IMR-90 (cell line): ENCODE results near the gene MPC1. TPM values are rescaled to one million over a fixed set of nuclear protein-coding genes. Genes with fewer than 3 reads are reported as not detected.

ENCODE experiments used
- ATAC-seq: fragments of 200-7000 bp; cut with Tn5 transposase; 2 replicates; pipeline ENCODE4 v1.9.1; 2020; ENCODE audit warnings: low read depth, mild to moderate bottlenecking, moderate library complexity
- BruUV-seq: library from RNA; stranded (reverse); fragments of 400-500 nt; replicated peaks from 2 replicates; lab custom pipeline; 2021; lab: Mats Ljungman, UMichigan
- CTCF ChIA-PET: fragments of 300-600 bp; formaldehyde crosslinking; extraction: SDS; loops from one replicate; lab custom pipeline; 2021; ENCODE audit warnings: antibody characterized with exemption; lab: Yijun Ruan, JAX
- POLR2A ChIA-PET: fragments of 300-600 bp; sonication (Branson Sonifier 250); formaldehyde crosslinking; loops from one replicate; lab custom pipeline; 2022; ENCODE audit warnings: antibody characterized with exemption; ENCODE audit not compliant: unreplicated experiment; lab: Charles Lee
- DNase-seq: peaks from one replicate; pipeline ENCODE4 v3.0.0; 2013
- H2AFZ ChIP-seq: replicated peaks from 2 replicates; pipeline ENCODE3; 2013; ENCODE audit warnings: low read length, mild to moderate bottlenecking; ENCODE audit not compliant: poor library complexity
- H2AK5ac ChIP-seq: 2 replicates; pipeline ENCODE4 v1.6.1; 2013; ENCODE audit warnings: low read depth, low read length, inconsistent platforms
- H2AK9ac ChIP-seq: replicated peaks from 2 replicates; pipeline ENCODE3; 2013; ENCODE audit warnings: mild to moderate bottlenecking, low read depth, low read length, moderate library complexity; ENCODE audit not compliant: poor library complexity
- H2BK120ac ChIP-seq: 2 replicates; pipeline ENCODE4 v1.6.1; 2013; ENCODE audit warnings: low read depth, low read length, inconsistent platforms
- H2BK15ac ChIP-seq: 3 replicates; pipeline ENCODE4 v1.6.1; 2013; ENCODE audit warnings: low read depth, low read length, inconsistent platforms
- H2BK20ac ChIP-seq: 2 replicates; pipeline ENCODE4 v1.6.1; 2013; ENCODE audit warnings: low read depth, mild to moderate bottlenecking, inconsistent platforms, low read length, moderate library complexity
- H2BK5ac ChIP-seq: 2 replicates; pipeline ENCODE4 v1.6.1; 2013; ENCODE audit warnings: mild to moderate bottlenecking, low read depth, low read length, inconsistent platforms; ENCODE audit not compliant: poor library complexity, severe bottlenecking
- H3K14ac ChIP-seq: replicated peaks from 2 replicates; pipeline ENCODE4 v1.6.1; 2013; ENCODE audit warnings: low read depth, low read length, inconsistent platforms
- H3K18ac ChIP-seq: 2 replicates; pipeline ENCODE4 v1.6.1; 2013; ENCODE audit warnings: low read depth, low read length, control low read depth
- H3K23ac ChIP-seq: 2 replicates; pipeline ENCODE4 v1.6.1; 2013; ENCODE audit warnings: low read depth, low read length, inconsistent platforms
- H3K27ac ChIP-seq: 2 replicates; pipeline ENCODE4 v1.5.1; 2013; ENCODE audit warnings: mild to moderate bottlenecking, control low read depth, low read length; ENCODE audit not compliant: insufficient read depth
- H3K27me3 ChIP-seq: 2 replicates; pipeline ENCODE4 v1.6.1; 2013; ENCODE audit warnings: low read length; ENCODE audit not compliant: control insufficient read depth, insufficient read depth
- H3K36me3 ChIP-seq: 2 replicates; pipeline ENCODE4 v1.6.1; 2013; ENCODE audit warnings: low read length, mixed read lengths; ENCODE audit not compliant: control insufficient read depth, insufficient read depth
- H3K4ac ChIP-seq: 2 replicates; pipeline ENCODE4 v1.6.1; 2013; ENCODE audit warnings: low read depth, low read length, inconsistent platforms
- H3K4me1 ChIP-seq: 2 replicates; pipeline ENCODE4 v1.6.1; 2013; ENCODE audit warnings: low read length, mixed read lengths; ENCODE audit not compliant: control insufficient read depth, insufficient read depth
- H3K4me2 ChIP-seq: 2 replicates; pipeline ENCODE4 v1.6.1; 2013; ENCODE audit warnings: low read depth, mild to moderate bottlenecking, control low read depth, low read length, moderate library complexity
- H3K4me3 ChIP-seq: 2 replicates; pipeline ENCODE4 v1.5.1; 2013; ENCODE audit warnings: low read depth, mild to moderate bottlenecking, control low read depth, low read length, moderate library complexity; ENCODE audit not compliant: insufficient read depth
- H3K56ac ChIP-seq: 2 replicates; pipeline ENCODE4 v1.6.1; 2013; ENCODE audit warnings: low read length, inconsistent platforms; ENCODE audit not compliant: insufficient read depth; ENCODE audit errors: extremely low read depth
- H3K79me1 ChIP-seq, 2 experiments: 2 replicates each; pipeline ENCODE4 v1.6.1; 2013; ENCODE audit warnings: low read length in 2 of 2, inconsistent platforms in 1 of 2, low read depth in 1 of 2
- H3K9ac ChIP-seq: 2 replicates; pipeline ENCODE4 v1.6.1; 2013; ENCODE audit warnings: low read depth, low read length, control low read depth
- H3K9me1 ChIP-seq: 2 replicates; pipeline ENCODE4 v1.6.1; 2013; ENCODE audit warnings: low read length, inconsistent platforms; ENCODE audit not compliant: insufficient read depth
- H3K9me3 ChIP-seq: 2 replicates; pipeline ENCODE4 v1.6.1; 2013; ENCODE audit warnings: low read length; ENCODE audit not compliant: control insufficient read depth, insufficient read depth
- H4K20me1 ChIP-seq: 2 replicates; pipeline ENCODE4 v1.6.1; 2013; ENCODE audit warnings: low read length, inconsistent platforms; ENCODE audit not compliant: insufficient read depth
- H4K5ac ChIP-seq: 2 replicates; pipeline ENCODE4 v1.6.1; 2013; ENCODE audit warnings: mild to moderate bottlenecking, low read depth, low read length, control low read depth
- H4K8ac ChIP-seq, 2 experiments: 2 replicates each; pipeline ENCODE4 v1.6.1; 2013; ENCODE audit warnings: low read depth in 2 of 2, low read length in 2 of 2, control low read depth in 1 of 2, inconsistent platforms in 1 of 2
- H4K91ac ChIP-seq: 2 replicates; pipeline ENCODE4 v1.6.1; 2013; ENCODE audit warnings: low read depth, low read length, inconsistent platforms; ENCODE audit not compliant: insufficient read depth
- CEBPB ChIP-seq: IDR thresholded peaks from 2 replicates; pipeline ENCODE4 v1.6.1; 2012; ENCODE audit warnings: low read depth, low read length, improper control_type of control experiment
- CHD1 ChIP-seq: IDR thresholded peaks from 2 replicates; pipeline ENCODE4 v1.6.1; 2012; ENCODE audit warnings: low read depth, low read length, improper control_type of control experiment
- FOS ChIP-seq: fragments of 150-350 bp; IDR thresholded peaks from 2 replicates; pipeline ENCODE4 v1.6.1; 2016; ENCODE audit warnings: low read depth, low read length
- NFE2L2 ChIP-seq: fragments of 150-350 bp; IDR thresholded peaks from 2 replicates; pipeline ENCODE4 v1.6.1; 2016; ENCODE audit warnings: low read depth, mild to moderate bottlenecking, low read length
- RFX5 ChIP-seq: IDR thresholded peaks from 2 replicates; pipeline ENCODE4 v1.8.0; 2012; ENCODE audit warnings: low read depth, mild to moderate bottlenecking, low read length, moderate library complexity
- WGBS, 2 experiments: methylation state at CpG; one replicate each; pipeline versions ENCODE4 v1.1.5 to v1.1.7; 2013; ENCODE audit warnings: missing lambda C conversion rate in 2 of 2; ENCODE audit not compliant: insufficient read length in 1 of 2; ENCODE audit errors: extremely low coverage in 2 of 2; 5-methylcytosine and 5-hydroxymethylcytosine counted together
- dilution Hi-C: fragments of 300-500 bp; cut with HindIII; formaldehyde crosslinking; loops from one replicate; pipeline ENCODE4 v1.14.3; 2018; ENCODE audit warnings: low sequenced_read_pairs; ENCODE audit not compliant: unreplicated experiment
- in situ Hi-C: fragments of 300-500 bp; cut with MboI; formaldehyde crosslinking; loops from 3 replicates; pipeline ENCODE4 v1.14.3; 2019; ENCODE audit warnings: low sequenced_read_pairs, inconsistent platforms, mixed read lengths
- intact Hi-C: fragments of 100-400 bp; cut with micrococcal nuclease; formaldehyde crosslinking; loops from 2 replicates; pipeline ENCODE4 v1.10.0; 2022
- polyA plus RNA-seq, 3 experiments: library from polyadenylated mRNA; depleted of rRNA; stranded (reverse); fragments of >200 nt; gene quantifications; 2 replicates each; pipeline ENCODE4 v1.2.3, GENCODE V29; 2012; ENCODE audit warnings: low replicate concordance in 1 of 3
- total RNA-seq: library from RNA; depleted of rRNA; stranded (reverse); fragments of >200 nt; gene quantifications from 2 replicates; pipeline ENCODE4 v1.2.3, GENCODE V29; 2012

The MPC1 gene
- total and polyA plus RNA-seq, 2 of the 4 experiments (the other 2 are of a cell fraction), result 10.9 to 12.0 TPM

DNA sequence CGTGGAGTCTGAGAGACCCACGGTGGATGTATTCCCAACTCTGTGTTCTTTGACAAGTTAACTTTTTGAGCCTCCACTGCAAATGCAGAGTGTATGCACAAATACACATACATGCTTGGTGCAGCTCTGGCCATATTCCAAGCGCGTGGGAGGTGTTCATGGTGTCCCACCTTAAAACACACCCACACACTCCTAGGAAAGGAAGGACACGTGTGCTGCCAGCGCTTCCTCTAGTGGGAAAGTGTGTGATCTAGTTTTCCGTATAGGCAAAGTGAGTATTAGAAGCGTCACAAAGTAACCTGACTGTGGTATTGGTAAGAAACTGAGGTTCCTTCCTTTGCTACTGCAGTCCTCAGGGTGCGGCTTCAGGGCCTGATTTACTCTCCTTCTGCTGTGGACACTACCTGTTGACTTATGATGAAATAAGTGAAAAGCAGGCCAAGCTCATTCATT is 36.0 kb upstream of the MPC1 start:
- no peak overlapping the region for H3K18ac ChIP-seq
- H3K56ac ChIP-seq, result no peak overlapping the region
- no peak overlapping the region for H3K27ac ChIP-seq
- no peak overlapping the region for H2AK9ac ChIP-seq
- H3K4ac ChIP-seq, result no peak overlapping the region
- H4K20me1 ChIP-seq, result peaks cover 3% of the 10 kb centered on the region; the same call in 1 of the 2 replicates
- no peak overlapping the region for H4K8ac ChIP-seq
- dilution Hi-C loops, result no loop called here
- ATAC-seq (no peak), DNase-seq (no peak)
- no peak overlapping the region for H2AK5ac ChIP-seq
- 100% methylated on average over 4 of the region's 9 CpGs; no CpG with 5 or more reads in 1 of the 2 experiments for WGBS, 2 experiments
- H2BK15ac ChIP-seq, result no peak overlapping the region
- intact Hi-C loops, result no loop called here
- POLR2A ChIA-PET, result no interaction called here
- in situ Hi-C loops, result no loop called here
- no peak overlapping the region for H3K9ac ChIP-seq
- H3K9me3 ChIP-seq, result no peaks in the 10 kb centered on the region
- H2BK20ac ChIP-seq, result no peak overlapping the region
- no peak overlapping the region for H3K23ac ChIP-seq
- no peak overlapping the region for H4K91ac ChIP-seq
- H3K4me3 ChIP-seq, result no peak overlapping the region
- peaks cover 65% of the 10 kb centered on the region for H3K36me3 ChIP-seq
- H2BK5ac ChIP-seq, result no peak overlapping the region
- no peaks in the 10 kb centered on the region for H3K4me1 ChIP-seq
- H3K9me1 ChIP-seq, result peaks cover 14% of the 10 kb centered on the region
- no peak overlapping the region for H4K5ac ChIP-seq
- H3K4me2 ChIP-seq, result no peak overlapping the region
- no peak overlapping the region for H3K14ac ChIP-seq
- CTCF ChIA-PET, result no interaction called here
- H3K79me1 ChIP-seq, result 0 out of 4 replicates have a peak, but pooled peaks cover 0 to 5% of the 10 kb centered on the region in 2 experiments
- no peak for TF ChIP-seq CEBPB
- no peak for TF ChIP-seq RFX5
- TF ChIP-seq CHD1, result no peak
- TF ChIP-seq NFE2L2, result no peak
- no peak for TF ChIP-seq FOS
- H3K27me3 ChIP-seq, result no peaks in the 10 kb centered on the region
- H2BK120ac ChIP-seq, result no peak overlapping the region
- no TSS peak for BruUV-seq
- no peak overlapping the region for H2AFZ ChIP-seq
